NCI-H2029 (cell line): ENCODE data around the gene LHFPL6.
A peak's percentile ranks its signal among the peaks of the same experiment; 100 is the strongest.

Experiments used
- DNase-seq: peaks from one replicate; lab custom pipeline; 2025; lab: John Stamatoyannopoulos, UW

LHFPL6 gene

DNA sequence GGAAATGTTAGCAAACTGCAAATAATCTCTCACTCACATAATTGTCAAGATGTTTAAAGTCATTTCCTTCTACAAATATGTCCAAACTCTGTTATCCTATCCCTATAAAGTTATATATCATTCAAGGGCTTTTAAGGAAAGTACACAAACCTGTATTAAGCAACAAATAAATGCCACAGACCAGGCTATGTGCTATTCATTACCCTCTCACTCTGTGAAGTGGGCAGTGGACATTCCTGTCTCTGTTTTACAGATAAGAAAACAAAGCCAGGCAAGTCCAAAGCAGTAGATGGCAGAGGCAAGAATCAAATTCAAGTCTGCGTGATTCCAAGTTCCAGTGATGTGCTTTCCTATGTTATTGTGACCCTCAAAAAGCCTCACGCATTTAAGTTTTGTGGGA, 140.6 kb downstream of the LHFPL6 start:
- DNase-seq: peak; percentile 16

GRCh38 chr13:39461685-39462266, 141.2 kb downstream of the LHFPL6 start:
- no peak for DNase-seq

DNA sequence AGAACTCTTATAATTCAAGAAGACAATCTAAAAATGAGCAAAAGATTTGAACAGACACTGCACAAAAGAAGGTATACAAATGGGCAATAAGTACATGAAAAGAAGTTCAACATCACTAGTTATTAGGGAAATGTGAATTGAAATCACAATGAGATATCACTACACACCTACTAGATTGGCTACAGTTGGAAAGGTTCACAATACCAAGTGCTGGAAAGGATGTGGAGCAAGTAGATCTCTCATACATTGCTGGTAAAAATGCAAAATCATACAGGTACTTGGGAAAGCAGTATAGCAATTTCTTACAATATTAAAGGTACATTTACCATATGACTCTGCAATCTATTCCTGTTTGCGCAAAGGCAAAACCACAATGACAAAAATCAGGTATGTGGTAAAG, 145.7 kb downstream of the LHFPL6 start:
- no peak for DNase-seq

DNA sequence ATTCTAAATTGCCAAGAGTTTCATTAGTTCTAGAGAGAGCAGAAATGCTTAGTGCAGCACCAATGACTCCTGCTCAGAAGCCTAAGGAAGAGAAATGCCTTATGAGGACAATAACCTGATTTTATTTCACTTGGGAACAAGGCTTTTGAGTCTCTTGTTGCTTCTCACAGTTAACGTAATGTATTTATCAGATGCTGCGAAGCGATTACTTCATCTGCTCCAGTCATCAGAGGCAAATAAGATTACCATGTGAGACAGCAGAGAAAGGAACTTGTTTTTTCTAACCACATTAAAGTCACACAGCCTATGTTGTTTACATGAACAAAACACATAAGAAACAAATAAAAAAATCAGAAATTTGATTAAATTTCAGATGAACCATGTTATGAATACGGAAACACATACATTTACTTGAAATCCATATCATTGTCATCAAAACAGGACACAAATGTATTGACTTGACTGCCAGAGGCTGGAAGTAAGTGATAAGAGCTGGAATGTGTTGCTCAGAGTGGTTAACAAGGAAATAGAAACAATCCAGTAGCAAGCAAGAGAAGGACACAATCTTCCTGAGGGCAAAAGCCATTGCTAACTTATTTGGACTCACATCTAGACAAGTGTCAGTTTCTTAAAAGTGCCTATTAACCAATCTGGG, 147.3 kb downstream of the LHFPL6 start:
- no peak for DNase-seq

- DNase-seq: no peak
Observed at GRCh38 chr13:39452834-39453233, 150.2 kb downstream of the LHFPL6 start.

DNA sequence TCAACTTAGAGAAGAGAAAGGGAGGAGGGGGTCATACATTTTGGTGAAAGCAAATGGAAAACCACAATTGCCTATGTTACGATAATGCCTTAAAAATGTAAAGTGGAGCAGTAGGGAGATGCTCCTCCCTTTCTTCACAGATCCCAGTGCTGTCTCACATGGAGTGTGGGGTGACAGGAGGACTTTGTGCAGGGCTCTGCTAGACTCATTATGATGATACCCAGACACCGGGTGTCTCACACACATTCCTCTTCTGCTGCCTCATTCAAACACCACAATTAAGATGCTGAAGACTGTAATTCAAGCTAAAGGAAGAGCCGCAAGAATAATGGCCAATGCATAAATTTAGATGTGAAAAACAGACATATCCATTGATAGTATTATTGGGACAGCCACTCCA, 150.6 kb downstream of the LHFPL6 start:
- DNase-seq: no peak

GRCh38 chr13:39451860-39452301, 151.1 kb downstream of the LHFPL6 start:
- DNase-seq: no peak

DNA sequence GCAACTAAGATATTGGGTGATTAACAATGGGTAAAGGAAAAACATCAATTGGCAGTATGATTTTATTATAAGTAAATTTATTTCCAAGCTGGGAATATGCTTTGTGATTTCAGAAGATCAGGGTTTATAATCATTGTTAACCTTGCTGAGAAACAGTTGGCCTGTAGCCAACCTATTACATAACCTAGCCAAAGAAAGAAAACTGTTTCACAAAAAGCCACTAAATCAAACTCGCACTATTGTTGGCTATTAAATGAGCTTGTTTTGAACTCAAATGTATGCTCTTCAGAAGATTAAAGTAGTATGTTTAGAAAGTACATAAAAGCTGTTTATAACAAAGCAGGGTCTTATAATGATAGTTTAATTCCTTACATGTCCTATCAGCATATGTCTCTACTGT, 151.7 kb downstream of the LHFPL6 start:
- peak; percentile 7 for DNase-seq

- no peak for DNase-seq
Observed at GRCh38 chr13:39450176-39450575, 152.8 kb downstream of the LHFPL6 start.

GRCh38 chr13:39448834-39449233, 154.2 kb downstream of the LHFPL6 start:
- no peak for DNase-seq

DNA sequence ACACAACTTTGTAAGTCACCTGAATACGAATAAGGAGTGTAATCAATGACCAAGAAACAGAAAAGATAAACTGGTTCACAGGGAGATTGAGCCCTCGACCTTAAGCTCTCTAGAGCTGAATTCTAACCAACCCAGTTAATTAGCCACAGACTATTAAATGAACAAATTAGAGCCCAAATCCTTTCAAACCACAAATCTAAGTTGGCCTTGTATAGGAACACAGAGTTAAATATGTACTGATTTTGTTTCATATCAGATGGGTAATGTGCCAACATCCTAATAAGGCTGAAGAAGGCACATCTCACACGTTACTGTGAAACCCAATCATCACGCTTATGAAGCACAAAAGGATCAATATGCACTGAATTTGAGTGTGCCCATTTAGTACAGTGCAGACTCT, 156.1 kb downstream of the LHFPL6 start:
- no peak for DNase-seq

GRCh38 chr13:39444866-39445265, 158.1 kb downstream of the LHFPL6 start:
- no peak for DNase-seq

DNA sequence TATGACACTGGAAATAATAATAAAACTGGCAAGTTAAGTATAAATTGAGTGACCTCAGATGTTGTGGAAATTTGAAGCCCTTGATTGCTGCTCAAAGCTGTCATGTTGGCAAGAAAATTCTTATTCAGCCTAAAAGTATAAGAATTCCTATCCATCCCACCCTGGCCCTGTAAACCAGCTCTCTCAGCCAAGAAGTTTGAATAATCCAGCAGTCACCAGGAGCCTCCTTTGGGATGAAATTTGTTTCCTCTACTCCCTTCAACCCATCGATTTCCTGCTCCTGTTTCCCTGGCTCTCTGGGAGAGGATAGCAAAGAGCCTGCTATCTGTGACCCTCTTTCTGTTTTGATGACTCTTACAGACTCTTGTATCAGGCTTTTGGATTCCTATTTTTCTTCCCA, 169.3 kb downstream of the LHFPL6 start:
- DNase-seq: no peak

- no peak for DNase-seq
Observed at GRCh38 chr13:39432196-39432595, 170.8 kb downstream of the LHFPL6 start.

DNA sequence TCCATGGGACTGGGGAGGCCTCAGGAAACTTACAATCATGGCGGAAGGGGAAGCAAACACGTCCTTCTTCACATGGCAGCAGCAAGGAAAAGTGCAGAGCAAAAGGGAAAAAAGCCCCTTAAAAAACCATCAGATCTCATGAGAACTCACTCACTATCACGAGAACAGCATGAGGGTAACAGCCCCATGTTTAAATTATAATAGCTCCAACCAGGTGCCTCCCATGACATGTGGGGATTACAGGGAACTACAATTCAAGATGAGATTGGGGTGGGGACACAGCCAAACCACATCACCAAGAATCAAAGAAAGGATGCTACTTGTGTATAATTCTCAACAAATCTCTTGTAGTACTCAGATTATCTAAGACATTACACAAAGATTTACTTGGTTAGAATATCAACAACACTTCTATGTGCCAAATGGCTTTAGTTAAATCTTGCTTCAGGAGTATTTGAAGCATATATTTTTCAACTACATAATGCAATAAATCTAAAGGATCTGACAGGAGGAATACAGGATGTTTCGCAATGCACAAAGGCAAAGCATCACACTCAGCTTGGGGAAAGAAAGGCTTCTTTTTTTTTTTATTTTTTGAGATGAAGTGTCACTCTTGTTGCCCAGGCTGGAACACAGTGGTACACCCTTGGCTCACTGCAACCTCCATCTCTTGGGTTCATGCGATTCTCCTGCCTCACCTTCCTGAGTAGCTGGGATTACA, 180.0 kb downstream of the LHFPL6 start:
- no peak for DNase-seq

GRCh38 chr13:39419876-39420275, 183.1 kb downstream of the LHFPL6 start:
- DNase-seq: no peak

DNA sequence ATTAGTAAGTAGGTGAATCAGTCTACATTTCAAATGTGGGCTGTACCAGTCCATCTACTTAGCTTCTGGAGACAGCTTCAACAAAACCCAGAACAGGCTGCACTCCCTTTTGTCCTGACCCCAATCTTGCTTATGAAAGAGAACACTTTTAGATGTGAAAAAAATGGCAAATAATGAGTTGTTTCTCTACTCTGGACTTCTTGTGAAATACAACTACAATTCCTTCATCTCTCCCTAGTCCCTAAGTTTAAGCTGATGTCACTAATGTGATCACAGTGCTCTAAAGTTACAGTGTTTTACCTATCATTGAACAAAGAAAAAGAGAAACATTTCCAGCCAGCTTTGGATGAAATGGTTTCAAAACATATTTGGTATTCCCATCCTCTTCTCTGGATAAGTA, 183.9 kb downstream of the LHFPL6 start:
- no peak for DNase-seq

GRCh38 chr13:39418424-39418823, 184.6 kb downstream of the LHFPL6 start:
- no peak for DNase-seq

DNA sequence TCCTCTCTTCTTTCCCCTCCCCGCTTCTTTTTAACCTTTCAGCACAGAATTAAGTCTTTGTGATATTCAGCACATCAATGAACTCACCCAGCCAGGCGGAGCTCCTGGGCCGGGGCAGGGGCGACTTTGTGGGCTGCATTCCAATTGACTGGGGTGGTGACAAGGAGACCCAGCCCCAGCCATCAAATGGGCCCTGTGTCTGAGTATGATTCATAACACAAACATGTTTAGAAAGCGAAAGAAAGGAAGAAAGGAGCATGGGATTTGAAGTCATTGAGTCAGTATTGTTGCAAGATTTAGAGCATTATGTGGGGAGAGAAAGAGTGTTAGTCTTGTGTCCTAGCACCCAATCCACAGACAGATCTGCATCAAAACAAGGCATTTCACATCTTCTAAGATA, 185.3 kb downstream of the LHFPL6 start:
- DNase-seq: no peak

DNA sequence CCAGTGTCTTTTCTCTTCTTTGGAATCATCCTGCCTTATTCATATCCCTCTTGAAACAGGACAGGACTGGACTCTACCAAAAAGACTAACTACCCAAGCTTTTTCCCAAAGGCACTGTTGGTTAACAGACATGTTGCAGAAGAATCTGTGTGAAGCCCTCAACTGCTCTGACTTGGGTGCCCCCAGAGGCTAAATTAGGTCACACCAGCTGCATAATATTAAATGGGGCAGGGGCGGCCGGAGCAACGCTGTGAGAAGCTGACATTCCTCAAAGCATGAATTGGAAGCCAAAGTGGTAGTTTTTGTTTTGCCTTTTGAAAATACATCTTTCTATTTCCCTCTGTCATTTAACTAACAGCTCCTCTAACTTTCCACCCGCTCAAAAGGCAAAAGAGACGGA, 185.9 kb downstream of the LHFPL6 start:
- no peak for DNase-seq

DNA sequence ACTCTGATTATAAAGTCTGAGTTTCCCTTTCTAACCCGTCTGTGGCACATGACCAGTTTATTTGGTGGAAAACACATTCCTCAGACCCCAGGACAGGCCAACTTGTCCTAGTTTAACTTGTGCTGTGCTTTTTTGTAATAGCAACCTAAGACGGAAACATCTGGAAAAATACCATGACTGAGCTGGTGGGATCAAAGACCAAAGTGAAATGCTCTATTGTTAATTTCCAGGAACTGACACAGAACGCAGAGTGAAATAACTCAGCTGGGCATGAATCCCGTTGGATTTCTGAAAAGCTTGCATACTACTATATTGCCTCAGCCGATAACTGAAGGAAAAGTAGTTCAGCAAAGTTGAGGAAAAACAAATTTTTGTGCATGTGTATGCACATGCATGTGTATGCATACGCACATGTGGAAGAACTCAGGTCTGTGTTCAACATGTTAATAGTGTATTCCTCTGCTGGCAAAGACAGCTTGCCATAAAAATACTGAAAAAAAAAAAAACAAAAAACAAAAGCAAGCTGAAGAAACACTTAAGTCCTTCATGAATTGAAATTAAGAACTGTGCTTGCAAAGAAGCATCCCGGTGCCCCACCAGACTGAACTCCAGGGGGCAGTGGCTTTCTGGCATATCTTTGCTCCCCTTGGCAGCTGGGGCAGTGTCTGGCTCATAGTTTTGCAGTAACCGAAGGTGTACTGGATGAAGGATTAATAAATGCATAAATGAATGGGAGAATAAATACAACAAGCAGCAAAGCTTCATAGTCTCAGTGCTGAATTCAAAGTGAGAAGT, 187.8 kb downstream of the LHFPL6 start:
- no peak for DNase-seq

DNA sequence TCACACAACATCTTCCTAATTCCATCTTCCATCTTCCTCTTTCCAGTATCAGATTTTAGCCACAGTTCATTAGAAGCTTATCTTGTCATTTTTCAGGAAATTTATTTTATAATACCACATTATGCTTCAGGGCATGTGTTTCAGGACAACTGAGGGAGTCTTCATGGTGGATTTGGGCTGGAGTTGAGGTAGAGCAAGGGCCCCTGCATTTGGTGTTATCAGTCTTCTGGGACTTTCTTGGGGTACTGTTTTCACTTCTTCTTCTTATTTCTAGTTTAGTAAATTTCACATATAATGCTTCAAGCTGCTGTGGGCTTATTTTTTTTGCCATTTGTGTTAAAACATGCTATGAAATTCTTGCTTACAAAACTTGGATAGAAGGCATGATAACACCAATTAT, 188.7 kb downstream of the LHFPL6 start:
- DNase-seq: no peak

- DNase-seq: no peak
Observed at GRCh38 chr13:39411511-39411910, 191.5 kb downstream of the LHFPL6 start.
